DMS79 treated with DMSO at 0.1 percent for 48 hours (cell line): ENCODE results near the gene NLRP5.
"Not testable (repeated sequence)": the region's sequence is repeated elsewhere in the genome, so short reads cannot be mapped to it uniquely, and the experiment has no call there.

Source experiments
- DNase-seq: peaks from one replicate; lab custom pipeline; 2025; lab: John Stamatoyannopoulos, UW

The NLRP5 gene

DNA sequence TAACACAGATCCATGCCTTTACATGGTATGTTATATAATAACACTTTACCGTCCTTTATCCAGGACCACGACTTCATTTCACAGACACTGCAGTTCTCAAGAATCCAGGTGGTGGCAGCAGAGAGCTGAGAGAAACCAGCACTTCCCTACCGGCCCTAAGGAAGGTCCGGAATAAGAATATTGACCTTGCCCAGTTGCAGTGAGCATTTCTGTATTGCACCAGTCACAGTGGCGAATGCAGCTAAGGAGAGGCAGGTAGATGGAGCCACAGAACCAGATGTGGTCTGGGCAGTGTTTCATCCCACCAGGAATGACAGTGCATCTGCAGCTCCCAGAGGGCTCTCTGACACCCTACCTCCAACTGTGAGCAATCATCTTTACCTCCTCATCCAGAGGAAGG lies 89.9 kb downstream of the NLRP5 start:
- peak; percentile 33 for DNase-seq

DNA sequence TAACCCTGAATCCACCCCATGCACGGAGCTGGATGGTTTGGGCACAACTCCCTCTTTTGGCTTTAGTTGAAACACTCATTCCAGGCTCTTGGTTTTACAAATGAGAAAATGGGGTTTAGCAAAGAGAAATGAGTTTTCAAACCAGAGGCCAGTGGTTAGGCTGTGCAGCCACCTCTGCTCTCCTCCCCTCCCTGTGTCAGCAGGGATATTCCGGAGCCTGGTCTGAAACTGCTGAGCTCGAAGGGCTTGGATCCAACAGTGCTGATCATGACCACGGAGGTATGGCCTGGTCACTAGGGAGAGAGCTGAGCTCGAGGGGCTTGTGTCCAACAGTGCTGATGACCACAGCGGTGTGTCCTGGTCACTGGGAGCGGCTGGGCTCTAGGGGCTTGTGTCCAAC lies 93.0 kb downstream of the NLRP5 start:
- no peak for DNase-seq

DNA sequence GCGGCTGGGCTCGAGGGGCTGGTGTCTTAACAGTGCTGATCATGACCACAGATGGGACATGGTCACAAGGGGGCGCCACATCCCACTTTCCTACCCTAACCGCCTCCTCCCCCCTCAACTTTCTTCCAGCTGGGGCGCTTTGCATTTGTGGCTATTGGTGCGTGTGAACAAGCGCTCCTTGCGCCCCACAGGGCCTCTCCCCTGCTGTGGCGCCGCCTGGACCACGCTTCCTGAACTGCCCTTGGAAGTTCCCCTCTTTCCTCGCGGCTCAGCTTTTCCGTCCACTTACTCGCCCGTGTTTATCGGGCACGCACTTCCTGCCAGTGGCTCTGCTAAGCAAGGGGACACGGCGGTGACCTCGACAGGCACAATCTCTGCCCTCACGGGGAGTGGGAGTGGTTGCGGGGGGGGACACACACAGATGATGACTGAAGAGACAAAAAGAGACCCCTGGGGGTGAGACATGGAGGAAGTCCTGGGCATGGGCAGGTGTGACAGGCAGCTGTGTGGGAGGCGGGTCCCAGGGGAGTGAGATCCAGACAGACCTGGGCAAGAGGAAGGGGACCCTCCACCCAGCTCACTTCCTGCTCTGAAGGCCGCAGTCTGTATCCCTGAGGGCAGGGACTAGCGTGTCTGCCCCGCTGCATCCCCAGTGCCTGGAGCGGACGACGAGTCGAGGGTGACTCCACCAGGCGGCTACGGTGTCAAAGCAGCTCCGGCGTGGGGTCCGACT lies 94.3 kb downstream of the NLRP5 start:
- DNase-seq: peak; percentile 40

DNA sequence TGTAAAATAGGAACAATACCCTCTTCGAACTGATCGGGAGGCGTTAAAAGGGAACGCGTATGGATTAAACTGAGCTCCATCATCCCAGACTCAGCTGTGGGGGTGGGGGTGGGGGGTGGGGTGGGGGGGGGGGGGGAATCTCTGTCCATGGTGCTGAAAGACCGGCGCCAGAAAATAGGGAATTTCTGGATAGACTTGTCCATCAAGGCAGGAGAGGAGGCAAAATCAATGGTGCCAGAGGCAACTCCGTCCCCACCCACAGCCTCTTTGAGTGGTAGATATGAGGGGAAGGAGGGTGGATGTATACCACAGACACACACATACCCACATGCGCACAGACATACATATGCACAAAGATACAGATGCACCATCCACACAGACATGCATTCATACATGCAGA lies 97.1 kb downstream of the NLRP5 start:
- no peak for DNase-seq

DNA sequence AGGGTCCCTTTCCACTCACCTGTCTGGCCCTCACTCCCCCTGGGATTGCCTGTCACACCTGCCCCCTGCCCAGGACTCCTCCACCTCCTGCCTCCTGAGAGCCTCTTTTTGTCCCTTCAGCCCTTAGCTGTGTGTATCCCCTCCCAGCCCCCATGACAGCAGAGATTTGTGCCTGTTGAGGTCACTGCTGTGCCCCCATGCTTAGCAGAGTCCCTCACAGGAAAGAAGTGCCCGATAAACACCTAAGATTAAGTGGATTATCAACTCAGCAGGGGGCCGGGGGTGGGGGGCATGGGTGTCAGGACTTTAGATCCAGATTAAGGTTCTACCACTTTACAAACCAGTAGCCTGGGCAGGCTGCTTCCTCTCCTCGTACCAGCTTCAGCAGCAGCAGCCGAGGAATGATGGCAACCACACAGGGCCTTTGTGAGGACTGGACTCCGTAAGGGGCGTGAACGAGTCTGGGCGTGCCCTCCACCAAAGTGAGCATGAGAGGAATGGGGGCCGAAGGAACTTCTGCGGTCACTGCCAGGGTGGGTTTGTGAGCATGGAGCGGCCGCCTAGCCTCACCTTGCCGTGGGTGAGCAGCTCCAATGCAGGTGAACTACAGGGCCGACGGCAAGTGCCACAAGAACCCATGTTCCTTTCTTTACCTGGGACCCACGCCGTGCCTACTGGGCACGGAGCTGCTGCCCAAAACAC lies 98.4 kb downstream of the NLRP5 start:
- no peak for DNase-seq

DNA sequence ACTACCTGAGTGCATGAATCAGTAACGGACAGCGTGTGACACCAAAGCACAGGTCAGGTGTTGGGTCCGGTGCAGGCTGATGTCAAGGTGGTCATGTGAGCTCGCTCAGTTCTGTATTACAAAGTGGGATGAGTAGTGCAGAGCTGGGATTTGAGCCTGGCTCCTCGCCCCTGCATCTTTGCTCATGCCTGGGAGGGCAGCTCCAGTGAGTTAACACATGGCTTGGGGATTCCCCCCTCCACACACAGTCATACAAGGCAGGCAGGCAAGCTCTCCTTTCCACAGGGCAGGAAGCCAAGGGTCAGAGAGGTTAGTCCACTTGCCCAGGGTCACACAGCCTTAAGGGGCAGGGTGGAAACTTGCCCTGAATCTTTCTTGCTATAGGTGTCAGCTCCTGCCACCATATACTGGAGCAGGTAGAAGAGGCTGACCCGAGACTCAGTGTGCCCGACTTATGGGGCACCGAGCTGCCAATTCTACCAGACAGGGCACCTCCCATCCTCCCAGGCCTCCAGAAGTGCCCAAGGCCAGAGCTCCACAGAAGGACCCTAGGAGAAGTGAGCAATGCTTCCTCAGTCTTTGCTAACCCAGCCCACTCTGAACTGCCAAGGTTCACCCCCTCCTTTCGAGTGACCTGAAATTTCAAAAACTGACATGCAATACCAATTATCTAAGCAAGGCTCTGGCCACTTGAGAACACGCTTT lies 99.1 kb downstream of the NLRP5 start:
- no peak for DNase-seq

DNA sequence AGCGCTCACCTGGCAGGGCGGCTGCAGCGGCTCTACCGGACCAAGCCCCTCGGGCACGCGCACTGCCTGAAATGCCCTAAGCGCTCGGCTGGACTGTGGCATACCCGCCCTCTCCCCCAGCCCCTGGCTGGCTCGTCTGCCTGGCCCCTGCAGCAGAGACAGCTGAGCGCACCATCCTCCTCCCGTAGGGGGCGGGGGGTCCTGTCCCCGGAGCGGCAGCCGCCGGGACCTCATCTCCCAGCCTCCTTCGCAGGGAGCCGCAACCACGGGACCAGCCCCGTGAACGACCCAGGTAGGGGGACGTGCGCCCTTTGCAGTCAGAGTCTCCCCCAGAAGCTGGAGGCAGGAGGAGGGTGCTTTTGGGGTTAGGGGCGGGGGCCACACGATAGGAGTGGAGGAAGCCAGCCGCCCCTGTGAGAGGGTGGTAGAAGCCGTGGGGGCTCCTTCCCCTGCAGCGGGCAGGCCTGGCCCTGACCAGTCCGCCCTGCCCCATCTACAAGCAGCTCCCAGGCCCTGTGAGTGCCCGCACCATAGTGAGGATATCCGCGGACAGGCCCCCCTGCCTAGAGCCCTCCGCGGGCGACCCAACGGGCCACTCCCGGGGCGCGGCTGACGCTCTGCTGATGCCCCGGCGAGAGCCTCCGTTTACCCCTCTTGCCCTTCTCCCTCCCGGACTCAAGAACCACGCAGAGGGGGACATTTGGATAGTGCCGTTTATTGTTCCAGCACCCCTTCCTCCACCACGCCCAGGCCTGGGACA lies 100.3 kb downstream of the NLRP5 start:
- DNase-seq: no peak

DNA sequence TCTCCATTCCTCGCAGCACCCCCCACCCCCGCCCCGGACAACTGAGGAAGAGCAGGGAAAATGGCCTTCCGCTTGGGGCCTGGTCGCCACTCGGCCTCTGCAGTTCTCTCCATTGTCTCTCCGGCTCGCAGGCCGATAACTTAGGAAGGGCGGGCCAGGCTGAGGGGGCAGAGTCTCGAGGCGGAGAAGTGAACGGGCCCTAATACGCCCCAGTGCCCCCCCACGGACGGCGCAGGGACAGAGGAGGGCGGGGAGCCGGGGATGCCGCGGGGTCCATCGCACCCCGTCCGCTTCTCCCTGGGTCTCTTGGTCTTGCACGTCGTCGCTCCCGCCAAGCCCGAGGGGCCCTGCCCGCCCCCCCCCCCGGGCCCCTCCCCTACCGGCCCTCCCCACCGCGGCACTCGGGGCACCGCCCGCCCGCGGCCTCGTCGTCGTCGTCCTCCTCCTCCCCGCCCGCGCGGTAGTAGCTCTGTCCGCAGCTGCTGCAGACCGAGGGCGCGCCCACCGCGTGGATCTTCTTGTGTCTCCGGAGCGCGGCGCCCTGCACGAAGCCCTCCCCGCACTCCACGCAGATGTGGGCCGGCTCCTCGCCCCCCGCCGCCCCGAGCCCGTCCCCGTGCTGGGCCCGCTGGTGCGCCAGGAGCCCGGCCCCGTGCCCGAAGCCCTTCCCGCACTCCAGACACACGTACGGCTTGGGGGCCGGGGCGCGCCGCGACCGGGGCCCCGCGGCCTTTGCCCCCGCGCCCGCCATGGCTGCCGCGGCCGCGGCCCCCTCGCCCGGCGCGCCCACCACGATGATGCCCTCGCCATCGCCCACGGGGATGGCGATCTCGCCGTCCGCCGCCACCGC lies 101.3 kb downstream of the NLRP5 start:
- no peak for DNase-seq

DNA sequence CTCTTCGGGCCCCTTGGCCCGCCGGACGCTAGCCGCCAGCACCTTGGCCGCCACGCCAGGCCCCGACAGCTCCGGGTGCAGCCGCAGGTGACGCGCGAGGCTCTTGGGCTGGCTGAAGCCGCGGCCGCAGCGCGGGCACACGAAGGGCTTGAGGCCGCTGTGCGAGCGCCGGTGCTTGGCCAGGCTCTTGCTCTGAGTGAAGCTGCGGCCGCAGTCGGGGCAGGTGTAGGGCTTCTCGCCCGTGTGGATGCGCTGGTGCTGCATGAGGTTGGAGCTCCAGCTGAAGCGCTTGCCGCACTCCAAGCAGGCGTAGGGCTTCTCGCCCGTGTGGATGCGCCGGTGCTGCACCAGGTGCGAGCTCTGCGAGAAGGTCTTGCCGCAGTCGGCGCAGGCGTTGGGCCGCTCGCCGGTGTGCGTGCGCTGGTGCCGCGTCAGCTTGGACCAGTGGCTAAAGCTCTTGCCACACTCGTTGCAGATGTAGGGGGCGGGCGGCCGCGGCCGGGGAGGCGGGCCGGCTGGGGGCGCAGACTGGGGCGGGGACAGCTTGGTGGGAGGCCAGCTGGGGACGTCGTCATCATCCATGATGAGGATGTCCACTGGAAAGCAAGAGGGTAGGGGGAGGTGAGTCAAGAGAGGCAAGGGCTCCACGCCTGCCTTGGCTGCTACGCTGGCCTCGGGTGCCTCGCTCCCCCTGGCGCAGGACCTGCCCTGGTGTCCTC lies 102.1 kb downstream of the NLRP5 start:
- DNase-seq: no peak

DNA sequence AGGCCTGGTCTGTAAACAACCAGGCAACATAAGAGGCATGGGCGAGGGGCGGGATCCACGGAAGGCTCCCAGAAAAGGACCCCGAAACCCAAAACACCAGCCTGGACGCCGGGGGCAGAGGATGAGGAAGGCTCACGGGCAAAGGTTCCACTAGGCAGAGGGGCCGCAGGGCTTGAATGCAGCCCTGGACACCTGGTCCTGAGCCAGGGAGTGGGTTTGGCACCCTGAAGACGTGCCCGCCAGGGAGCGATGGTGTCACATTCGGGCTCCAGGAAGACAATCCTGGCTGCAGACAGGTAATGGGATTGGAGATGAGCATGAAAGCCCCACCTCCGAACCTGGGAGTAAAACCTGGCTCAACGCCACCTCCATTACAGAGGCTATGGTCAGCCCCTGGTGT lies 102.8 kb downstream of the NLRP5 start:
- no peak for DNase-seq

DNA sequence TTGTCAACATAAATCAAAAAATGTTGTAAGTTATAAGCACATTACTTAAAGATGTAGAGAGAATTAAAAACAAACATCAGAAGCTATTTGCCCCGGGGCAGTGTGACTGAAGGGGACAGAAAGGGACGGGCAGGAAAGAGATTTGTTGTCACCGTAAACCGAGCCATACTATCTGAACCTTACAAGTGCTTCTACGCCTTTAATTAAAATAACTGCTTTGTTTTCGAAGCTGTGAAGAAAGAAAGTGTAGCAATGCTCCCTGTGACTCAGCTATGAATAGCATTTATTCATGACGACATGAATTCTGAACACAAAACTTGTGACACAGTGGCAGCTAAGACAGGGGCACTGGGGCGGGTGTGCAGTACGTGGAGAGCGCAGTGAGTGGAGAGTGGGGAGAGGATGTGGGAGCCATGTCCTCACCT lies 104.5 kb downstream of the NLRP5 start:
- DNase-seq: peak; percentile 56

DNA sequence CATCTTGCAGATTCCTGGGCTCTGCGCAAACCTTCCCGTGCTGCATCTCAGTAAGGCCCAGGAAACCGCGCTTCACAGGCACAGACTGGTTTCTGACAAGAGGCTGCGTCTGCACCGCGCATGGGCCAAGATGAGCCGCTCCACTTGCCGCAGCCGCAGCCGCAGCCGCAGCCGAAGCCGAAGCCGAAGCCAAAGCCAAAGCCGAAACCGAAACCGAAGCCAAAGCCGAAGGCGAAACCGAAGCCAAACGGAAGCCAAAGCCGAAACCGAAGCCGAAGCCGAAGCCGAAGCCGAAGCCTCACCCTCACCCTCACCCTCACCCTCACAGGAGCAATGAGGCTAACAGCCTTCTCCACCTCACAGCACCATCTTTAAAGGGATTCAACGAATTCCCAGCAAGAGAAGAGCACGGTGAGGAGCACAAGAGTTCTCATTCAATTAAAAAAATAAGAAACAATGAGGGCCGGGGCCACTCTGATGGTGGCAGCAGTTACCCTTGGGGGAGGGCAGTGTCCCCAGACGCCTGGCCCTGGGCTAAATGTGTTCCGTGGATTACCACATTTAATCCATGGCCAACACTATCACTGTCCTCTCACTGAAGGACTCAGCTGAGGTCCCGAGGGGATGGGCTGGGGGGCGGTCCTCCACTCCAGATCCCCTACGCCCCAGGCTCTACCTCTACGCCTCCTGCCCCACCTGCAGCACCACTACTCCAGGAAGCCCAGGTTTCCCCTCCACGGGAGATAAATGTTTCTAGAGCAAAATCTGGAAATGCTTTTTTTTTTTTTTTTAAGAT lies 105.4 kb downstream of the NLRP5 start:
- peak; percentile 83 for DNase-seq

DNA sequence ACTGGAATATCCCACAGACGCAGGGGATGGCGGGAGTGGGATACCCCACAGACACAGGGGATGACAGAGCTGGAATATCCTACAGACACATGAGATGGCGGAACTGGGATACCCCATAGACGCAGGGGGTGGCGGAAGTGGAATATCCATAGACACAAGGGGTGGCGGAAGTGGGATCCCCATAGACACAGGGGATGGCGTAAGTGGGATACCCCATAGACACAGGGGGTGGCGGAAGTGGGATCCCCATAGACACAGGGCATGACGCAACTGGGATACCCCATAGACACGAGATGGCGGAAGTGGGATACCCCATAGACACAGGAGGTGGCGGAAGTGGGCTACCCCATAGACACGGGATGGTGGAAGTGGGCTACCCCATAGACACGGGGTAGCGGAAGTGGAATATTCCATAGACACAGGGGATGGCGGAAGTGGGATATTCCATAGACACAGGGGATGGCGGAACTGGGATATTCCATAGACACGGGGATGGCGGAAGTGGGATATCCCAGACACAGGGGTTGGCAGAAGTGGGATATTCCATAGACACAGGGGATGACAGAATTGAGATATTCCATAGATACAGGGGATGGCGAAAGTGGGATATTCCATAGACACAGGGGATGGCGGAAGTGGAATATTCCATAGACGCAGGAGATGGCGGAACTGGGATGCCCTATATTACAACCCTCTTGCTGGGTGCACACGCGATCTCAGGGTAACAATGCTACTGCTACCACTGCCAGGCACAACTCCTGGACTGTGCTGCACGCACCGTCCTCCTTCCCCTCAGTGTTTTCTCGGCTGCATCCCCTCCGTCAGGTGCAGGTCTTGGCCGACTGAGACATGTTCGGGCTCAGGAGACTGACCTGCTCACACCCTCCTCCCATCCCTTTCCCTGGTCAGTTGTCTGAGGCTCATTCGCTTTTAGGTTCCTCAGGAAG lies 106.4 kb downstream of the NLRP5 start:
- DNase-seq: no peak

DNA sequence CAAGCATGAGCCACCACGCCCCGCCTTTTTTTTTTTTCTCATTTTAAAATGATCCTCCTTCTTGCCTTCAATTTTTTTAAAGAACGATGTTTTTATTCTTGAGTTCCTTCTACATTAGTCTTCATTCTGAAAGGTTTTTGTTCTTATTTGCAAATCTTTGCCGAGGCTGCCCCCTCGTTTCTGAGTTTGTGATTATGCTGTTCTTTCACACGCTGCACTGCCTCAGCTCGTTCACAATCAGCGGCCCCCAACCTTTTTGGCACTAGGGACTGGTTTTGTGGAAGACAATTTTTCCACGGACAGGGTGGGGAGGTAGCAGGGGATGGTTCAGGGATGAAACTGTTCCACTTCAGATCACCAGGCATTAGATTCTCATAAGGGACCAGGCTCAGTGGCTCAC lies 107.9 kb downstream of the NLRP5 start:
- no peak for DNase-seq

DNA sequence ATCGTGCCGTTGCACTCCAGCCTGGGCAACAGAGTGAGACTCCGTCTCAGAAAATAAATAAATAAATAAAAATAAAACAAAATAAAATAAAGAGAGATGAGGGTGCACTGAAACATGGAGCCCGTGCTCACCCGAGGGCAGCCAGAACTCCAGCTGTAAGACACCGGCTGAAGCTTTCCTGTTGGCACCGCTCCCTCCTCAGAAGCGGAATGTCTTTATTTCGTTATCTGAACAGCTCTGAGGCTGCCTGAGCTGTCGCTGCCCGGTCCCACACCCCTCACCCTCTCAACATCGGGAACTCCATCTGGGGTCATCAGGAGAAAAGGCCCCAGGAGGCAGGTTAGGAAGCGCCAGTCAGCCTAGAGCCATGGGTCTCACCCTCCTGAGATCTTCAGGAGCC lies 110.1 kb downstream of the NLRP5 start:
- no peak for DNase-seq

DNA sequence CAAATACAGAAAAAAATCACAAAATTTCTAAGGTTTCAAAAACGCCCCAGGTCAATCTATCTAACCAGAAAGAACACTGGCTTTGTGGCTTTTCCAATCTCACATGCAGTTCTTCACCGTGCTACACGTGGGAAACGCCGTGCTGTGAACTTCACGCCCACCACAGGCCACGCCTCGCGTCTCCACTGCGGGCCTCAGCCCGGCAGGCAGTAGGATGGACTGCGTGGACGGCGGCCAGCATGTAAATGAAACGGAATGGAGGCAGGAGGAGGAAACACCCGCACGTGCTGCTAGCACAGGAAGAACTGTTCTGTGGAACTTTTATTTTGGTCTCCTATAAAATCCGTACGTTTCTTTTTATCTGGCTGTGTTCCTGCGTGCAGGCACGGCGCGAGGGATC lies 110.7 kb downstream of the NLRP5 start:
- no peak for DNase-seq

DNA sequence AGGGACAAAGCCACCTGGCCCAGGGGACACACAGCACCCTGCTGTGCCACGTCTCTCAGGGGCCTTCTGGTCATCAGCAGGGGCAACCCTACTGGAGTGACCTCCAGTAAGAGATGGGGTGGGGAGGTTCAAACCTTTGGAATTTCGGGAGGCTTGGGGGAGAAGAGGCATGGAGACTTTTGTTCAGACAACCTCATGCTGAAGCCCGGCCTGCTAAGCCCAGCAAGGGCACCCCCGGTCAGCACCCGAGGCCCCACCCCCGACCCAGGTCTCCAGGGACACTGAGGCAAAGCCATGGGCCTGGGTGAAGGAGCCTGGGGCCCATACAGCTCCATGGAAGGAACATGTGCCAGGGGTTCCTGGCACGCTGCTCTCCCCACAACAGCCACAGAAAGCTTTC lies 111.2 kb downstream of the NLRP5 start:
- DNase-seq: no peak

DNA sequence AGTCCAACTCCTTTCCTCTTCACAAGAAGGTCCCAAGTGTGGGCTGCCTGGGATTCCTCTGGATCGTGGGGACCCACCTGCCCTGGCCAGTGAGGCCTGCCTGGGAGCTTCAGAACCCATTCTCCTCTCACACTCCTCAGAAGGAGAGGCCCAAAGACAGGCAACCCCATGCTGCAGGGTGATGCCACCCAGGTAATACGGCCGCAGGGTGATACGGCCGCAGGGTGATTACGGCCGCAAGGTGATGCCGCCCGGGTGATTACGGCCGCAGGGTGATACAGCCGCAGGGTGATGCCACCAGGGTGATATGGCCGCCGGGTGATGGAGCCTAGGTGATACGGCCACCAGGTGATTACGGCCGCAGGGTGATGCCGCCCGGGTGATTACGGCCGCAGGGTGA lies 111.7 kb downstream of the NLRP5 start:
- DNase-seq: not testable (repeated sequence)
